Trophoblast cell (in vitro differentiated cells and primary cell): ENCODE data around the gene MUC6.

Source experiments
- DNase-seq, 2 donors: peaks; one replicate each; pipeline ENCODE4 v3.0.0-alpha.2; 2016
- H2AFZ ChIP-seq: 2 replicates; pipeline ENCODE4 v1.6.1; 2013; ENCODE audit warnings: low read length, moderate library complexity, mild to moderate bottlenecking; ENCODE audit not compliant: insufficient read depth, poor library complexity
- H2AK5ac ChIP-seq: 2 replicates; pipeline ENCODE4 v1.6.1; 2013; ENCODE audit warnings: mild to moderate bottlenecking, low read length
- H2BK120ac ChIP-seq: 2 replicates; pipeline ENCODE4 v1.6.1; 2013; ENCODE audit warnings: low read length, mild to moderate bottlenecking, moderate library complexity; ENCODE audit not compliant: insufficient read depth, poor library complexity
- H2BK12ac ChIP-seq: 2 replicates; pipeline ENCODE4 v1.6.1; 2013; ENCODE audit warnings: mild to moderate bottlenecking, low read length, moderate library complexity
- H2BK5ac ChIP-seq: 2 replicates; pipeline ENCODE4 v1.6.1; 2013; ENCODE audit warnings: low read length, low read depth, moderate library complexity, mild to moderate bottlenecking; ENCODE audit not compliant: poor library complexity
- H3K14ac ChIP-seq: 2 replicates; pipeline ENCODE4 v1.6.1; 2013; ENCODE audit warnings: mild to moderate bottlenecking, low read length
- H3K18ac ChIP-seq: 2 replicates; pipeline ENCODE4 v1.6.1; 2013; ENCODE audit warnings: mild to moderate bottlenecking, low read length
- H3K23ac ChIP-seq: 2 replicates; pipeline ENCODE4 v1.6.1; 2013; ENCODE audit warnings: low read length
- H3K27ac ChIP-seq: 2 replicates; pipeline ENCODE4 v1.5.1; 2013; ENCODE audit warnings: low read depth, mild to moderate bottlenecking, inconsistent platforms, low read length, moderate library complexity
- H3K27me3 ChIP-seq: 2 replicates; pipeline ENCODE4 v1.6.1; 2013; ENCODE audit warnings: inconsistent platforms, mild to moderate bottlenecking, low read length, moderate library complexity; ENCODE audit not compliant: insufficient read depth
- H3K36me3 ChIP-seq, 2 experiments: 1 replicate in 1 of 2; 2 replicates in 1 of 2; pipeline ENCODE4 v1.6.1; 2013; ENCODE audit warnings: low read length in 2 of 2, mild to moderate bottlenecking in 2 of 2, moderate library complexity in 1 of 2; ENCODE audit not compliant: insufficient read depth in 2 of 2, control insufficient read depth in 1 of 2
- H3K4ac ChIP-seq: 2 replicates; pipeline ENCODE4 v1.6.1; 2013; ENCODE audit warnings: low read depth, mild to moderate bottlenecking, low read length, moderate library complexity
- H3K4me1 ChIP-seq, 2 experiments: 1 replicate in 1 of 2; 2 replicates in 1 of 2; pipeline ENCODE4 v1.6.1; 2013; ENCODE audit warnings: low read length in 2 of 2, mild to moderate bottlenecking in 2 of 2, moderate library complexity in 1 of 2; ENCODE audit not compliant: insufficient read depth in 2 of 2, control insufficient read depth in 1 of 2
- H3K4me2 ChIP-seq: 2 replicates; pipeline ENCODE4 v1.6.1; 2013; ENCODE audit warnings: inconsistent platforms, mild to moderate bottlenecking, low read length, moderate library complexity
- H3K4me3 ChIP-seq: 2 replicates; pipeline ENCODE4 v1.5.1; 2013; ENCODE audit warnings: mild to moderate bottlenecking, low read depth, low read length, inconsistent platforms
- H3K79me1 ChIP-seq: one replicate; pipeline ENCODE4 v1.6.1; 2013; ENCODE audit warnings: low read length
- H3K79me2 ChIP-seq: 2 replicates; pipeline ENCODE4 v1.6.1; 2013; ENCODE audit warnings: low read length, mild to moderate bottlenecking; ENCODE audit not compliant: control insufficient read depth, insufficient read depth, poor library complexity
- H3K9ac ChIP-seq: 2 replicates; pipeline ENCODE4 v1.6.1; 2013; ENCODE audit warnings: mild to moderate bottlenecking, low read length
- H3K9me3 ChIP-seq: 2 replicates; pipeline ENCODE4 v1.6.1; 2013; ENCODE audit warnings: low read depth, mild to moderate bottlenecking, control low read depth, inconsistent platforms, low read length; ENCODE audit not compliant: insufficient read depth
- H4K12ac ChIP-seq: 2 replicates; pipeline ENCODE4 v1.6.1; 2013; ENCODE audit warnings: low read depth, mild to moderate bottlenecking, low read length, moderate library complexity
- H4K8ac ChIP-seq: 2 replicates; pipeline ENCODE4 v1.6.1; 2013; ENCODE audit warnings: low read depth, mild to moderate bottlenecking, low read length, moderate library complexity
- H4K91ac ChIP-seq: one replicate; pipeline ENCODE4 v1.6.1; 2013; ENCODE audit warnings: low read depth, mild to moderate bottlenecking, low read length, moderate library complexity
- WGBS: extraction: QIAGEN DNeasy Blood & Tissue Kit; methylation state at CpG from one replicate; pipeline ENCODE4 v1.1.7; 2013; ENCODE audit warnings: missing lambda C conversion rate; ENCODE audit not compliant: insufficient read length, insufficient coverage; ENCODE audit errors: extremely low coverage; 5-methylcytosine and 5-hydroxymethylcytosine counted together

The MUC6 gene

DNA sequence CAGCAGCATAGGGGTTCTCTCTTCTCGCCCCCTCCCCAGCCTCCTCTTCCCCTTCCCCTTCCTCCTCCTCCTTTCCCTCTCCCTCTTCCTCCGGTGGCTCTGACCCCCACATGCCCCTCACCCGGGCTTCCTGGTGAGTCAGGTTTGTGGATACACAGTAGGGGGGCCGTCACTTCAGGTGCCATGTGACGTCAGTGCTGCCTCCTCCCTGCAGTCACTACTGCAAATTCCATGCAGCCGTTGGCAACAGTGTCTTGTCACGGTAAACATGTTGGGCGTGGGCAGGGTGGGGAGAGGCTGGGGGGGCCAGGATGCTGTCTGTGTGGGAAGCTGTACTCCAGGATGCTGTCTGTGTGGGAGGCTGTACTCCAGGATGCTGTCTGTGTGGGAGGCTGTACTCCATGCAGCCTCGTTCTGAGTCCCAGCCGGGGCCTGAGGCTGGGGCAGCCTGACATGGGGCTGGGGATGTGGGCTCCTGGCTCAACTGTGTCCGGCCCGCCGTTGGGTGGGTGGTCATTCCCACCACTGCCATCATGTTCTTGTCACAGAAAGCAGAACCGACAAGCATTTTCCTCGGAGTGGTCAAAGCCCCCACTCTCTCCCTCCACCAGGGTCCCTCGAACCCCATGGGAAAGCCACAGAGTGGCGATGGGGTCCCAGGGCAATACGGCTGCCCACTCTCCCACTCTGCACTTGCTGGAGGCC is 35.8 kb upstream of the MUC6 start:
- Histone ChIP-seq H3K4me1 (peaks cover 0 to 2% of the 10 kb centered on the region in 2 experiments), H4K12ac (no peak overlapping the region), H3K79me1 (no peaks in the 10 kb centered on the region), H3K18ac (no peak overlapping the region), H3K79me2 (no peaks in the 10 kb centered on the region), H4K91ac (no peak overlapping the region), H3K23ac (no peak overlapping the region), H3K9ac (no peak overlapping the region), H3K14ac (no peak overlapping the region), H2BK5ac (no peak overlapping the region), H2BK12ac (no peak overlapping the region), H3K27me3 (no peaks in the 10 kb centered on the region), H2BK120ac (no peak overlapping the region), H4K8ac (no peak overlapping the region), H3K9me3 (no peaks in the 10 kb centered on the region), H3K4me2 (no peak overlapping the region), H2AFZ (no peak overlapping the region), H3K36me3 (no peaks in the 10 kb centered on the region), H2AK5ac (no peak overlapping the region), H3K4me3 (no peak overlapping the region), H3K27ac (no peak overlapping the region), H3K4ac (no peak overlapping the region)
- no CpG with 5 or more reads among the region's 18 CpGs for WGBS
- DNase-seq = no peak

DNA sequence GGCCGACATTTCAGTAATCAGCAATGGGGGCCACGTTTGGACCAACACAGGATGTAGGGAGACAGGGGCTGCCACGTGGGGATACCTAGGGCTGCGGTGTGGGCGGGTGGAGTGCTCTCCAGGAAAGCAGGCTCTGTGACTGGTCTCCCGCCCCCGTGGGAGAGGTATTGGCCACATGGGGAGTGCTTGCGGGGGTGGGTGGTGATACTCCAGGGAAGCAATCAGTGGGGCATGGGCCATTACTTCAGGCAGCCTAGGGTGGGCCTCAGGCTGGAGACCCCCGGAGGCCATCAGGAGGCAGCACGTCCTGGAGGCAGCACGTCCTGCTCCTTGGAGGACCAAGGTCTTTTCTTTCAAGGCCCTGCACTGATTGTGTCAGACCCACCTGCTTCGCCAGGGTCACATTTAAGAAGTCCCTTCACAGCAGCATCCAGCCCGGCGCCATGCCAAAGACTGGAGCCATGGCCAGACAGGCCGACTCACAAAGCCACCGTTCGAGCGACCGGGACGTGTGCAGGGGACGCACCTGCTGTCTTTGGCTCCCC is 35.1 kb upstream of the MUC6 start:
- Histone ChIP-seq H3K79me2 (no peaks in the 10 kb centered on the region), H2BK5ac (no peak overlapping the region), H3K79me1 (no peaks in the 10 kb centered on the region), H2BK12ac (no peak overlapping the region), H2BK120ac (no peak overlapping the region), H3K23ac (no peak overlapping the region), H3K4ac (no peak overlapping the region), H3K4me2 (no peak overlapping the region), H3K36me3 (no peaks in the 10 kb centered on the region), H3K18ac (no peak overlapping the region), H4K12ac (no peak overlapping the region), H3K9ac (no peak overlapping the region), H3K27me3 (no peaks in the 10 kb centered on the region), H2AK5ac (no peak overlapping the region), H4K91ac (no peak overlapping the region), H3K14ac (no peak overlapping the region), H2AFZ (no peak overlapping the region), H3K4me3 (no peak overlapping the region), H4K8ac (no peak overlapping the region), H3K4me1 (peaks cover 0 to 2% of the 10 kb centered on the region in 2 experiments), H3K9me3 (no peaks in the 10 kb centered on the region), H3K27ac (no peak overlapping the region)
- no CpG with 5 or more reads among the region's 21 CpGs for whole genome bisulfite sequencing
- no peak for DNase-seq

DNA sequence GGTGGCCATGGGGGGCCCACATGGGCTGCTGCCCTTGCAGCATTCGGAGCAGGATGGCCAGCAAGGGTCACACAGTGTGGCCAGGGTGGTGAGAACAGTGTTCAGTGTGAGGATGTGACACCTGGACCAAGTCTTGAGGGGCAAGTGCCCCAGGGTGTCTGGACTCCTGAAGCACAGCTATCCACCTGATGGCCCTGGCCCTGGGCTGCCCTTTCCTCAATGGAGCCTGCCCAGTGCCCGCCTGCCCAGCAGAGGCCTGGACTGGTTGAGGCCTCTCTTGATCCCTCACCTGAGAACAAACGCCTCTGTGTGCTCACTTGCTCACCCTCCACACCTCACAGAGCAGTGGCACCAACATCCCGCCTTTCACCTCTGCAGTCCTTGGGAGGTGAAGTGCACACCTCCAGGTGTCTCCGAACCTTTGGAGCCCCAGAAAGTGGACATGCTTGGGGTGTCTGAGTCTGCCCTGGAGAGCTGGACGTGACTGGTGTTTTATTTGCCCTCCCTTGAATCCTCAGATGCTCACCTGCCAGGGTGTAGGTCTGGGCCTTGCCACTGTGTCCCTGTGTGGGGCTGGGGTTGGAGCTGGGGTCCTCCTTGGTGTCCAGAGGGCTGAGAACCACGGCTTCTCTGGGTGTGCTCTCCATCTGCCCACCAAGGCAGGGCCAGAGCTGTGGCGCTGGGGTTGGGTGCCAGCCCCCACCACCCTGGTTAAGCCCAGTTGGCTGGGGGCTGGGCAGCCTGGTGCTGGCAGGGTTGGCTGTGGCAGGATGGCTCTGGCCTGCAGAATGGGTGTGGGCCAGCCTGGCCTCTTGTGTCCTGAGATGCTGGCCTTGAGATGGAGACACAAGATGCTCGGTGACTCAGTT is 34.3 kb upstream of the MUC6 start:
- WGBS = no CpG with 5 or more reads among the region's 9 CpGs
- Histone ChIP-seq H3K27me3 (no peaks in the 10 kb centered on the region), H3K18ac (no peak overlapping the region), H4K12ac (no peak overlapping the region), H3K14ac (no peak overlapping the region), H3K36me3 (no peaks in the 10 kb centered on the region), H2BK120ac (no peak overlapping the region), H2BK5ac (no peak overlapping the region), H3K9ac (no peak overlapping the region), H2BK12ac (no peak overlapping the region), H3K4ac (no peak overlapping the region), H4K8ac (no peak overlapping the region), H3K27ac (no peak overlapping the region), H3K23ac (no peak overlapping the region), H2AK5ac (no peak overlapping the region), H3K4me2 (no peak overlapping the region), H3K9me3 (no peaks in the 10 kb centered on the region), H3K79me1 (no peaks in the 10 kb centered on the region), H3K4me1 (peaks cover 0 to 2% of the 10 kb centered on the region in 2 experiments), H2AFZ (no peak overlapping the region), H4K91ac (no peak overlapping the region), H3K4me3 (no peak overlapping the region), H3K79me2 (no peaks in the 10 kb centered on the region)
- DNase-seq = no peak

DNA sequence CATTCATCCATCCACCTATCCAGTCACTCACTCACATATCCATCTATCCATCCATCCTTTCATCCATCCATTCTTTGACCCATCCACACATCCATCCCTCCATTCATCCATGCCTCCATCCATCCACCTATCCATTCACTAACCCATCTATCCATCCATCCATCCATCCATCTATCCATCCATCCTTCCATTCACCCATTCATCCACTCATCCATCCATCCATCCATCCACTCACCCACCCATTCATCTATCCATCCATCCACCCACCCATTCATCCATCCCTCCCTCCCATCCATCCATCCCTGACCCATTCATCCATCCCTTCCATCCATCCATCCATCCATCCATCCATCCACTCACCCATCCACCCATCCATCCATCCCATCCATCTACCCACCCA is 33.2 kb upstream of the MUC6 start:
- H2AK5ac ChIP-seq = no peak overlapping the region
- H3K14ac ChIP-seq = no peak overlapping the region
- H3K9me3 ChIP-seq = no peaks in the 10 kb centered on the region
- no peaks in the 10 kb centered on the region for H3K79me1 ChIP-seq
- H3K23ac ChIP-seq = no peak overlapping the region
- no peak overlapping the region for H2BK120ac ChIP-seq
- no peak overlapping the region for H3K4ac ChIP-seq
- no peak overlapping the region for H4K91ac ChIP-seq
- no peak overlapping the region for H4K8ac ChIP-seq
- peak overlapping the region; percentile 42 for H3K4me3 ChIP-seq
- H3K9ac ChIP-seq = no peak overlapping the region
- H2AFZ ChIP-seq = no peak overlapping the region
- no peak overlapping the region for H3K18ac ChIP-seq
- H3K36me3 ChIP-seq = no peaks in the 10 kb centered on the region
- H4K12ac ChIP-seq = no peak overlapping the region
- no peak overlapping the region for H2BK12ac ChIP-seq
- DNase-seq = no peak
- no peaks in the 10 kb centered on the region for H3K27me3 ChIP-seq
- H3K4me2 ChIP-seq = no peak overlapping the region
- no peak overlapping the region for H3K27ac ChIP-seq
- peaks cover 0 to 2% of the 10 kb centered on the region in 2 experiments for H3K4me1 ChIP-seq
- H2BK5ac ChIP-seq = no peak overlapping the region
- no peaks in the 10 kb centered on the region for H3K79me2 ChIP-seq
